Cardiac muscle cell (in vitro differentiated cells and primary cell): ENCODE measurements around the gene SETD1A. TPM values are rescaled to one million over a fixed set of nuclear protein-coding genes. Genes with fewer than 3 reads are reported as not detected.
"Not testable (repeated sequence)": the region's sequence is repeated elsewhere in the genome, so short reads cannot be mapped to it uniquely, and the experiment has no call there.

Experiments
- DNase-seq, 2 donors: peaks; one replicate each; pipeline versions ENCODE4 v3.0.0 to v3.0.0-alpha.2; 2010 to 2017; ENCODE audit warnings: low read depth in 1 of 2, low spot score in 1 of 2
- H3K27ac ChIP-seq: fragments of 200-600 bp; sonication (generic); 2 replicates; pipeline ENCODE4 v1.5.1; 2016
- H3K27me3 ChIP-seq: fragments of 200-600 bp; sonication (generic); 2 replicates; pipeline ENCODE4 v1.6.0; 2016; ENCODE audit warnings: control low read depth
- H3K36me3 ChIP-seq: fragments of 200-600 bp; sonication (generic); 2 replicates; pipeline ENCODE4 v1.5.1; 2016; ENCODE audit warnings: control low read depth
- H3K4me1 ChIP-seq: fragments of 200-600 bp; sonication (generic); 2 replicates; pipeline ENCODE4 v1.8.1; 2017; ENCODE audit warnings: low read depth, mild to moderate bottlenecking, mixed run types
- H3K4me3 ChIP-seq: fragments of 200-600 bp; sonication (generic); 2 replicates; pipeline ENCODE4 v1.5.1; 2016; ENCODE audit warnings: mild to moderate bottlenecking
- H3K9me3 ChIP-seq: fragments of 200-600 bp; sonication (generic); 2 replicates; pipeline ENCODE4 v1.5.1; 2017; ENCODE audit warnings: low read depth, mild to moderate bottlenecking, control low read depth
- CTCF ChIP-seq: IDR thresholded peaks from 2 replicates; pipeline ENCODE4 v1.5.1; 2012; ENCODE audit warnings: low read depth, mild to moderate bottlenecking, low read length
- polyA plus RNA-seq: library from polyadenylated mRNA; unstranded; fragments of >200 nt; fragmentation: Nextera tagmentation; extraction: Ambion mirVana; gene quantifications from 2 replicates; pipeline ENCODE4 v1.2.1, GENCODE V29; 2016
- total RNA-seq: library from RNA; depleted of rRNA; stranded (reverse); fragments of >200 nt; gene quantifications from 2 replicates; pipeline ENCODE4 v1.2.3, GENCODE V29; 2016

Gene SETD1A
- total and polyA plus RNA-seq, 2 experiments from 2014 or later, result 1.9 to 10.4 TPM

GRCh38 chr16:31008551-31008950, 51.0 kb downstream of the SETD1A start:
- no peaks in the 10 kb centered on the region for H3K4me1 ChIP-seq
- peaks cover 11% of the 10 kb centered on the region for H3K27me3 ChIP-seq
- no peaks in the 10 kb centered on the region for H3K9me3 ChIP-seq
- TF ChIP-seq CTCF, result no peak
- no peak overlapping the region for H3K27ac ChIP-seq
- H3K4me3 ChIP-seq, result no peak overlapping the region
- no peak for DNase-seq
- H3K36me3 ChIP-seq, result no peaks in the 10 kb centered on the region

- no peak for TF ChIP-seq CTCF
- no peak for DNase-seq
- Histone ChIP-seq H3K4me1 (no peaks in the 10 kb centered on the region), H3K36me3 (no peaks in the 10 kb centered on the region), H3K9me3 (no peaks in the 10 kb centered on the region), H3K4me3 (no peak overlapping the region), H3K27me3 (peaks cover 11% of the 10 kb centered on the region), H3K27ac (no peak overlapping the region)
Observed at GRCh38 chr16:31009120-31009519, 51.6 kb downstream of the SETD1A start.

GRCh38 chr16:31009894-31010584, 52.5 kb downstream of the SETD1A start:
- no peak for DNase-seq
- no peaks in the 10 kb centered on the region for H3K9me3 ChIP-seq
- peaks cover 11% of the 10 kb centered on the region for H3K27me3 ChIP-seq
- no peak overlapping the region for H3K27ac ChIP-seq
- no peak for TF ChIP-seq CTCF
- no peaks in the 10 kb centered on the region for H3K4me1 ChIP-seq
- peak overlapping the region; percentile 46 for H3K4me3 ChIP-seq
- no peaks in the 10 kb centered on the region for H3K36me3 ChIP-seq

- H3K9me3 ChIP-seq, result no peaks in the 10 kb centered on the region
- TF ChIP-seq CTCF, result no peak
- H3K36me3 ChIP-seq, result no peaks in the 10 kb centered on the region
- peak; percentile 31 to 77 for DNase-seq
- H3K4me3 ChIP-seq, result peak within 1 kb of the TSS; percentile 46
- no peaks in the 10 kb centered on the region for H3K4me1 ChIP-seq
- H3K27me3 ChIP-seq, result peaks cover 11% of the 10 kb centered on the region
- no peak within 1 kb of the TSS for H3K27ac ChIP-seq
Observed at GRCh38 chr16:31010585-31011325, 53.2 kb downstream of the SETD1A start, which contains the start of gene STX1B. TSS of gene STX1B (minus strand) at chr16:31010638. CDS start at chr16:31010396, 242 bp downstream.

GRCh38 chr16:31011815-31012214, 54.3 kb downstream of the SETD1A start:
- H3K4me3 ChIP-seq, H3K27ac ChIP-seq, H3K36me3 ChIP-seq, DNase-seq, H3K9me3 ChIP-seq, H3K4me1 ChIP-seq: not testable (repeated sequence)
- H3K27me3 ChIP-seq, result peaks cover 11% of the 10 kb centered on the region

- not testable (repeated sequence) for H3K27ac ChIP-seq, DNase-seq, H3K4me1 ChIP-seq, H3K9me3 ChIP-seq, H3K36me3 ChIP-seq, H3K4me3 ChIP-seq
- peaks cover 11% of the 10 kb centered on the region for H3K27me3 ChIP-seq
Observed at GRCh38 chr16:31013292-31013691, 55.7 kb downstream of the SETD1A start.
